Activated T-cell treated with anti-CD3 and anti-CD28 coated beads for 1 hour (primary cell): ENCODE measurements around the gene HERC4.
"Not testable (repeated sequence)": the region's sequence is repeated elsewhere in the genome, so short reads cannot be mapped to it uniquely, and the experiment has no call there.

Experiments used
- DNase-seq: peaks from one replicate; pipeline ENCODE4 v3.0.0-alpha.2; 2020; ENCODE audit warnings: low read depth

The HERC4 gene

DNA sequence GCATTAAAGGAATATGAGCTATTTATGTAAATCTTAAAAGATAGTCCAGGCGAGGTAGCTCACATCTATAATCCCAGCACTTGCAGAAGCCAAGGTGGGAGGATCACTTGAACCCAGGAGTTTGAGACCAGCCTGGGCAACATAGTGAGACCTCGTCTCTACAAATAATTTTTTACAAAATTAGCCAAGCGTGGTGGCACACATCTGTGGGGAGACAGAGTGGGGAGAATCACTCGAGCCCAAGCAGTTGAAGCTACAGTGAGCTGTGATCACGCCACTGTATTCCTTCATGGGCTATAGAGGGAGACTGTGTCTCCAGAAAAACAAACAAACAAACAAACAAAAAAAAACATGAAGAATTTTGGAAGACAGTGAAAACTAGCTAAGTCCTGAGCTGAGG, 28.4 kb downstream of the HERC4 start:
- DNase-seq, result no peak

DNA sequence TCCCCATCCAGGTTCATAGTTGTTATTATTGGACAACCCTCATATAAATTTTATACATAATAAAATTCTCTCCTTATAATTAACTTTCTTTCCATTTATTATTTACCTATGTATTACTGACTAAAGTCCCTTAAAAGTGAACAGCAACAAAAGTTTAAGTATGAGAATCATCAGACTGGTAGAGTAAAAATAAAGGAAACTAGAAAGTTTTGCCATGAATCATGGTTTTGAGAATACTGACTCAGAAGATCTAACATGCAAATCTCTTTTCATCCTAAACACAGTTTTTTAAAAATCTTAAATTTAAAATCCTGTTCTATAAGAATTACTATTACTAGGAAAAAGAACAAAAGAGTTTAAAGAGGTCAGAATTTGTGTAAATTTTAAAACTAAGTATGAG, 32.1 kb downstream of the HERC4 start:
- no peak for DNase-seq

DNA sequence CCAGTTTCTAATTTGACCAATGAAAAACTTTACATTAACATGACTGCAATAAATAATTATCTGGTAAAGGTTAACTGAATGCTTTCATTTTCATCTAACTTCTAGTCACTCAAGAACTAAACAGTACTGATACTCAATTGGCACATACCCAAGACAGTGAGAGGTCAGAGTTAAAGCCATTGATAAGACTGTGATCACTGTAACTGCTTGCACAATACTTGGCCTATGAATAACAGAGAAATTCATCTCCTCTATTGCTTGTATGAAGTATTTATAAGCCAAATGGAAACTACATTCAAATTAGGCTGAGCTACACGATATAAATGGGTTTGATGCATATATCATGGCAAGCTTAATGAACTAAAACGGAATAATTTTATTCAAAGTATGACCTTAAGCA, 43.0 kb downstream of the HERC4 start:
- no peak for DNase-seq

DNA sequence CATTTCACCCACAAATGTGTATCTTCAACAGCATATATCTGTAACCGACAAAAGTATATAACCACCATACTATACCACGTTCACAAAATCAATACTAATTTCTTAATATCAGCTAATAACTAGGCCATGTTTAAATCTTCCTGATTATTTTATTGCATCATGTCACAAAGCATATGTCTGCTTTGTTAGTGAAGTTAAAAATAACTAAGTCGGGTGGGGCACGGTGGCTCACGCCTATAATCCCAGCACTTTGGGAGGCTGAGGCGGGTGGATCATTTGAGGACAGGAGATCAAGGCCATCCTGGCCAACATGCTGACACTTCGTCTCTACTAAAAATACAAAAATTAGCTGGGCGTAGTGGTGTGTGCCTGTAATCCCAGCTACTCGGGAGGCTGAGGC, 47.7 kb downstream of the HERC4 start:
- DNase-seq, result no peak

DNA sequence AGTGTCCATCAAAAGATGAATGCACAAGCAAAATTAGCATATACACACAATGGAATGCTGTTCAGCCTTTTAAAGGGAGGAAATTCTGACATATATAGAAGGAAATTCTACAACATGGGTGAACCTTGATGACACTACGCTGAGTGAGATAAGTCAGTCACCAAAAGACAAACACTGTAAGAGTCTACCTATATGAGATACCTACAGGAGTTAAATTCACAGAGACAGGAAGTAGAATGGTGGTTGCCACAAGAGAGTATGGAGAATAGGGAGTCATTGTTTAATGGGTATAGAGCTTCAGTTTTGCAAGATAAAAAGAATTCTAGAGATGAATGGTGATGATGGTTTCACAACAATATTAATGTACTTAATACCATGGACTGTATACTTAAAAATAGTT, 51.8 kb downstream of the HERC4 start:
- no peak for DNase-seq

DNA sequence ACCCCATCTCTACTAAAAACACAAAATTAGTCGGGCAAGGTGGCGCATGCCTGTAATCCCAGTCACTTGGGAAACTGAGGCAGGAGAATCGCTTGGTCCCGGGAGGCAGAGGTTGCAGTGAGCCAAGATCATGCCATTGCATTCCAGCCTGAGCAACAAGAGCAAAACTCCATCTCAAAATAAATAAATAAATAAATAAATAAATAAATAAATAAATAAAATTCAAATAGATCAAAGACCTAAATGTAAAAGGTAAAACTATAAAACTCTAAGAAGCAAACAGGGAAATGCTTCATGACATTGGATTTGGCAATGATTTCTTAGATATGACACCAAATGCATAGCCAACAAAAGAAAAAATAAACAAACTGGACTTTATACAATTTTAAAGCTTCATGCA, 52.8 kb downstream of the HERC4 start:
- not testable (repeated sequence) for DNase-seq

DNA sequence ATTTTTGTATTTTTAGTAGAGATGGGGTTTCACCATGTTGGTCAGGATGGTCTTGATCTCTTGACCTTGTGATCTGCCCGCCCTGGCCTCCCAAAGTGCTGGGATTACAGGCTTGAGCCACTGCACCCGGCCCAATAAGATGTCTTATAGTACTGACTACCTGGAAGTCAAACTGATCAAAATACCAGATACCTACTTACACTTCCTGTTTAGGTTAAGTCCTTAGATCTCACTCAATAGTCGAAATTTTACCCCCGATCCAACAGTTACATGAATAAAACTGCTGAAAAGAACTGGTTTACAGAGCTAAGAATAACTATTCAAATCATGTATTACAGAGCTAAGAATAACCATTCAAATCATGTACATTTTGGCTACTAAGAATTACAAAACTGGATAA, 58.6 kb downstream of the HERC4 start:
- not testable (repeated sequence) for DNase-seq

DNA sequence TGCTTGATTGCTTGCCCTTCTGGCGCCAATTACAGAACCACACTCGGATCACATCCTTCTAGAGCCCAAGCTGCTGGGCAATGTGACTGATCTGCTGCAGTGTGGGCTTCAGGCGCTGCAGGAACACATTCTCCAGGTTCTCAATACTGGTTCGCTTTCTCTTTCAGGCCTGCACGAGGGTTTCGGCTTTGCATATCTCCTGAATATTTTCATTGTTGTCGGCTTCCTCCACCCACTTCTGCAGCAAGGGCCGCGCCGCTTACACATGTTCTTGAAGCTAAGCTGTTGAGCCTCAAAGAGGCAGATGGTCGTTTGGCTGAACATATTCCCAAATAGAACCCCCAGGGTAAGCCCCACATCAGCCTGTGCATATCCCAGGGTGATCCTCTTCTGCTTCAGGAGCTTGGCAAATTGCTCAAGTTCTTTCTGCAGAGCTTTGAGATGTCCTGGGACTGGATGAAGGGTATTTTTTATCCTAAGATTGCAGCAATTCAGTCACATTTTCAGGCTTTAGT, 64.6 kb downstream of the HERC4 start:
- DNase-seq, result no peak

DNA sequence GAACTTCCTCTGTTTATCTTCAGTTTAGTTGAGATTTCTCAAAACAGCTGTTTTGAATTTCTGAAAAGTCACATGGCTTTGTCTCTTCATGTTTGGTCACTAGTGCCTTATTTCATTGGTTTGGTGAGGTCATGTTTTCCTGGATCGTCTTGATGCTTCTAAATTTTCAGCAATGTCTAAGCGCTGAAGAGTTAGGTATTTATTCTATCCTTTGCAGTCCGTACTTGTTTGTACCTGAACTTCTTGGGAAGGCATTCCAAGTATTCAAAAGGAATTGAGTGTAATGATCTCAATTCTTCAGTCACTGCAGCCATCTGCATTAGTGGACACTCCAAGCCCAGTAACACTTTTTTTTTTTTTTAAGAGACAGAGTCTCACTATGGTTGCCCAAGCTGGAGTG, 67.7 kb downstream of the HERC4 start:
- no peak for DNase-seq

DNA sequence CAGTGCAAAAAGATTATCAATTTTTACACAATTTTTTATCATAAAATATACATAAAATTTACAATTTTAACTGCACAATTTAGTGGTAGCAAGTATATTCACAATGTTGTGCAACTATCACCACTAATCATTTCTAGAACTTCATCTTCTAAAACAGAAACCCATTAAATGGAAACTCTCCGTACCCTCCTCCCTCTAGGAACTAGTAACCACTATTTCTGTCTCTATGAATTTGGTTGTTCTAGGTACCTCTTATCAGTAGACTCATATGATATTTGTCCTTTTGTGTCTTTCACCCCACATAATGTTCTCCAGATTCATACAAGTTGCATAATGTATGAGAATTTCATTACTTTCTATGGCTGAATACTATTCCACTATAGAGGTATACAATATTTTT, 73.5 kb downstream of the HERC4 start:
- DNase-seq, result no peak

DNA sequence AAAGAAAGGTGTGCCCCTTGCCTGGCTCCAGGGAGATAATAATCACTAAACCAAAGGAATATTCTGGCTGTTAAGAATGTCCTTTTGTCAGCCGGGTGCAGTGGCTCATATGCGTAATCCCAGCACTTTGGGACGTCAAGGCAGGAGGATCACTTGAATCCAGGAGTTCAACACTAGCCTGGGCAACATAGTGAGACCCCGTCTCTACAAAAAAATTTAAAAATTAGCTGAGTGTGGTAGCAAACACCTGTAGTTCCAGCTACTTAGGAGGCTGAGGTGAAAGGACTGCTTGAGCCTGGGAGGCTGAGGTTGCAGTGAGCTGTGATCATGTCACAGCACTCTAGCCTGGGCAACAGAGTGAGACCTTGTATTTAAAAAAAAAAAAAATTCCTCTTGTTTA, 74.1 kb downstream of the HERC4 start:
- DNase-seq, result no peak

DNA sequence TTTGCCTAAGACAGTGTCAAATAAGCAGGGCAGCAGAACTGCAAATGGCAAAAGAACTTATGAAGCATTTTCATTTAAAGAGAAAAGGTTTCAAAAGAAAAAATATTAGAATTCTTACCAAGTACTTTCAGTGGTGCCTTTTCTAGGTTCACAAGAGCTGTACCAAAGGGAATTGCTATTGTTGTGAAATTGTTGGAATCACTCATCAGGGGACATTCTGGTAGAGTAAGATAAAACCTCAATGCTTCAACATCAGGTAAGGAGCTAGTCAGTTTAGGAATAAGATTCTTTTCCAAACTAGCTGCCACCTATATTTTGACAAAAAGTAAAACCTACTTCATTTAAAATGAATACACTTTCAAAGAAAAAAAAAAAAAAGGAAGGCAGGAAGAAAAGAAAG, 85.0 kb downstream of the HERC4 start:
- no peak for DNase-seq

DNA sequence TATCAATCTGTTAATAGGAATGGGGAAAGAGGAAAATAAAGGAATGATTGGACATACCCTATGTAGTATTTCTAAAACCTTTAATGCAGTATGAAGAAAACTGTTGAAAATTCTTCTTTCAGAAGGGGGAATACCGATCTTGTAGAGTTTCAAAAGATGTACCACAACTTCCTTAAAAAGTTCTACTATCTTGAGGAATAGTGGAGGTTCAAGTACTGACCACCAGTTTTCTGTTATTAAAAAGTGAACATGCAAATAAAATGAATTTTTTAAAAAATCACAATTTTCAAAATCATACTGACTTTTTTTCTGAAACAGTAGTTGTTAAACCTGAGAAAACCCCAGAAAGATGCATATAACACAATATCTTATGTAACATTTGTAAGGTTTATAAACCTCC, 86.5 kb downstream of the HERC4 start:
- DNase-seq, result no peak

DNA sequence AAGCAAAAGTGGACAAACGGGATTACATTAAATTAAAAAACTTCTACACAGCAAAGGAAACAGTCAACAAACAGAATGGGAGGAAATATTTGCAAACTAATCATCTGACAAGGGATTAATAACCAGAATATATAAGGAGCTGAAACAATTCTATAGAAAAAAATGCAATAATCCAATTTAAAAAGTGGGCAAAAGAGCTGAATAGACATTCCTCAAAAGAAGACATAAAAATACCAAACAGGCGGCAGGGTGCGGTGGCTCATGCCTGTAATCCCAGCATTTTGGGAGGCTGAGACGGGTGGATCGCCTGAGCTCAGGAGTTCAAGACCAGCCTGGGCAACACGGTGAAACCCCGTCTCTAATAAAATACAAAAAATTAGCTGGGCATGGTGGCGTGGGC, 92.5 kb downstream of the HERC4 start:
- not testable (repeated sequence) for DNase-seq

DNA sequence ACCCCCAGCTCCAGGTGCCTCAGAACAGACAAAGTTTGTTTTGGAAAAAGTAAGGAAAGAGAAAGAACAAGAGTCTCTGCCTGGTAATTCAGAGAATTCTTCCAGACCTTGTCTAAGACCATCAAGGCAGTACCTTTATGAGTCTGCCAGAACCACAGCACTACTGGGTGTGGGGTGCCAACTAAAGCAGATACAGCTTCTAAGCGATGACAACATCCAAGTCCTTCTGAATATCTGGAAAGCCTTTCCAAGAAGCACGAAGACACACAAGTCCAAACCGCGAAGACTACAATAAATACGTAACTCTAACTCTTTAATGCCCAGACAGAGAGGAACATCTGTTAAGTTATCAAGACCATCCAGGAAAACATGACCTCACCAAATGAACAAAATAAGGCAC, 96.3 kb downstream of the HERC4 start:
- no peak for DNase-seq

DNA sequence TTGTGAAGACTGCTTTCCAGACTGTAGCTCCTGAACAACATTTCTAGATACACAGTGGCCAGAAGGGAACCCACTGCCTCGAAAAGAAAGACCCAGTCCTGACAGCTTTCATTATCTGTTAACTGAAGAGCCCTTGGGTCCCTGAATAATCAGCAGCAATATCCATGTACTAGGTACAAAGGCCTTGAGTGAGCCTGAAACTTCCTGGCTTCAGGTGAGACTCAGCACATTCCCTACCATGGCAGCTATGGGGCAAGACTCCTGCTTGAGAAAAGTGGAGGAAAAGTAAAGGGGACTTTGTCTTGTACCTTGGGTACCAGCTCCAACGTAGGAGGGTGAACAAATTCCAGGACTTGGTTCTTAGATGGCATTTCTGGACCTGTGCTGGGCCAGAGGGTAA, 97.8 kb downstream of the HERC4 start:
- no peak for DNase-seq

DNA sequence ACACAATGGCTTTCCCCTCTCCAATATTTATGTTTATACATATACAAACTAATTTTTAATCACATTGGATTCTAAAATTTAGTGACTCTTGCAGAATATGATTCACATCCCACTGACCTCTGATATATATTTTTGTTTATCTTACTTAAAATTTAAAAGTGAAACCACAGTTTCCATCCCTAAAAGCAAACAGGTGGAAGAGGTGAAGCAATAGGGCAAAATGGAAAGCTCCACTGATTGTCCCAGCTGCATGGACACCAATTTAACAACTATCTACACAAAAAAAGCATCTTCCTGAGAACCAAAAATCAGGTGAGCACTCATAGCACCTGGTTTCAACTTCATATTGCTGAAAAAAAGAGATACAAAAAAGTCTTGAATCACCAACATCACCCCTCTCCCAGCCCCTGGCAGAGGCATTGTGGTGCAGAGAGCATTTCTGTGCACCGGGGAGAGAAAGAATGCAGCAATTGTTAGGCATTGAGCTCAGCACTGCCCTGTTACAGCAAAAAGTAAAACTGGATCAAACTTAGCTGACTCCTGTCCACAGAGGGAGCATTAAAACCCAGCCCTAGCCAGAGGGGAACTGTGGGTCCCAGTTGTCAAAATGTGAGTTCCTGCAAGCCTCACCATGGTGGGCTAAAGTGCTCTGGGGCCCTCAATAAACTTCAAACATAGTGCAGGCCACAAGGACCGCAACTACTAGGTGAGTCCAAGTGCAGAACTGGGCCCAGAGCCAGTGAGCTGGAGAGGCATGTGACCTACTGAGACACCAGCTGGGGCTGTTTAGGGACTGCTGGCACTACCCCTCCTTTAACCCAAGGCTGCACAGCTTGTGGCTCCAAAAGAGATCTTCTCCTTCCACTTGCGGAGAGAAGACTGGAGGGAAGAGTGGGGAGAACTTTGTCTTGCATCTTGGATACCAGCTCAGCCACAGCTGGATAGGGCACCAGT, 98.5 kb downstream of the HERC4 start:
- DNase-seq, result no peak

DNA sequence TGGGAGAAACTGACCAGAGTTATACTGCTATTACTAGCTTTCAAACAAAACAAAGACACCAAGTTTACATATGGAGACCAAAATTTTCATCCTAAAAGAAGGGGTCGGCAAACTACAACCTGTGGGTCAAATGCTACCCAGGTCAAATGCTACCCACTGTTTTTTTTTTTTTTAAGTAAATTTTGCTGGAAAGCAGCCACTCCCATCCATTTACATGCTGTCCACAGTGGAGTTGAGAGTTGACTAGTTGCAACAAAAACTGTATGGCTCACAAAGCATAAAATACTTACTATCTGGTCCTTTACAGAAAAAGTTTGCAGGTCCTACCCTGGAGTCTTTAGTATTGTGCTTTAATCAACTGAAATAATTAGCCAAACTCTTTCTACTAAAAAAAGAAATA, 99.2 kb downstream of the HERC4 start:
- no peak for DNase-seq

DNA sequence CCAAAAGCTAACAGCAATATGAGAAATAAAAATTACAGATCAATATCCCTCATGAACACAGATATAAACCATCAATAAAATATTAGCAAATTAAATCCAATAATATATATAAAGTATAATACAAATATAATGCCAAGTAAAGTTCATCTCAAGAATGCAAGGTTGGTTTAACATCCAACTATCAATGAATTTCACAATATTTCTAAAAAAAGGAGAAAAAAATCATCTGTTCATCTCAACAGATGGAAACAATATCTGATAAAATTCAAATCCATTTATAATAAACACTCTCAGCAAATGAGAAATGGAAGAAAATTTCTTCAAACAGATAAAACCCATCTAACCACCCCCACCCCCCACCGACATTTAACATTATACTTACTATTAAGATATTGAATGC, 103.8 kb downstream of the HERC4 start:
- no peak for DNase-seq

DNA sequence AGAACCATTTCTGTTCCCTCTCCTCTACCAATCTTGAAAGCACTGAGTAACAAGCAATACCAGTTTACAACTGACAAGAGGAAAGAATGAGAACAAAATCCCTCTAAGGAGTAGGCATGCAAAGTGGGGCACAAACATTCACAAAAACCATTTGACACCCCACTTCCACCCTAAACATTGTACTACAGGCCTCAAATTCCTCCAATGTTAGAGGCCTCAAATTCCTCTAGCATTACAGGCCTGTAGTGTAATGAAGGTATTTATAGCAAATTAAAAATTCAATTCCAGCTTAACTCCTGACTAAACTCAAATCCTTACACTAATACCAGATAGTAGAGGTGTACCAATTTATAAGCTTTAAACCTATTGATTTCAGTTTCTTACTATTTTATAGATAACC, 105.2 kb downstream of the HERC4 start:
- DNase-seq, result no peak

DNA sequence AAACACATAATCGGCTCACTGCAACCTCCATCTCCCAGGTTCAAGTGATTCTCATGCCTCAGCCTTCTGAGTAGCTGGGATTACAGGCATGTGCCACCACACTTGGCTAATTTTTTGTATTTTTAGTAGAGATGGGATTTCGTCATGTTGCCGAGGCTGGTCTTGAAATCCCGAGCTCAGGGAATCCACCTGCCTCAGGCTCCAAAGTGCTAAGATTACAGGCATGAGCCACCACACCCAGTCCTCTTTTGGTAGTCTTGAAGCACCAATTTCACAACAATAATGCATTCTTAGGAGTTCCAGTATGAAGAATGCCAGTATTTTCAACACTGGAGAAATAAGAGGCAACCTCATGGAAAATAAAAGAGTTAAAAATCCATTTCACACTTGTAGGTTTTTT, 109.0 kb downstream of the HERC4 start:
- not testable (repeated sequence) for DNase-seq

DNA sequence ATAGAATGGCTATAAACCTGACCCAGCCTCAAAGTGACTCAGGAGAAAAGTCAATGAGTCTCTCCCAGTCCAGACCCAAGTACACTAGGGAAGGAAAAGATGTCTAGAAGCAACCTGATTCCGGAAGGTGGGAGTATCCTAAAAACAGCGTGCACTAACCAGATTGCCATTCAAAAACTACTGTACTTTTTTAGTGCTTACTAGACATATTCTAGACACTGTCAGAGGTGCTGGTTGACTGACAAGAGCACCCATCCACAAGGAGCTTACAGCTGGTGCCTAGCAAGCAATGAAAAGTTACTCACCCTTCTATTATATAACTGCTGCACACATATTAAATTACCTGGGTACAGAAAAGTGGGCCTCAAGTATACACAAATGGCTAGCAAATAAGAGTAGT, 109.6 kb downstream of the HERC4 start:
- DNase-seq, result no peak

DNA sequence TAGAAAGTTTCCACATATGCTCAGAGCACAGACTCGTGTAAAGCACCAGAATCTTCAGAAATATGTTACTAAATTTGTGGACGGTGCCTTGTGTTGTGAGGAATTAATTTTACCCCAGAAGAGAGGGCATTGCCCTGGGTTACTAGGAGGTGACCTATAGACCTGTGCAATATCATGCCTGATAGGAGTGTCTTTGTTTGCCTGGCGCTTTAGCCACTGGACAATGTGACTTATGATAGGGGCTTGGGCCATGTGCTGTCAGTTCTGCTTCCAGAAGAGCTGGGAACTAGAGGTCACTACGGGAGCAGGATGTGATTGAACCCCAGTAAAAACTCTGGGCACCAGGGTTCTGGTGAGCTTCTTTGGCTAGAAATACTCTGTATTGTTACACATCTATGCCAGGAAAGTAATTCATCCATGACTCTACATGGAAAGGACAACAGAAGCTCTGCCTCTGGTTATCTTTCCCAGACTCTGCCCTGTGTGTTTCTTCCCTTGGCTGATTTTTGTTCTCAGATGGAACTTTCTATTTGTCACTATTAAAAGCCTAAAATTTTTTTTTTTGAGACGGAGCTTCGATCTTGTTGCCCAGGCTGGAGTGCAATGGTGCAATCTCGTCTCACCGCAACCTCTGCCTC, 115.1 kb downstream of the HERC4 start:
- no peak for DNase-seq
